Testis (tissue), 2 donors: ENCODE measurements around the gene IDI2.

Experiments used
- POLR2A ChIP-seq: fragments of 450-650 bp; IDR thresholded peaks from one replicate; pipeline ENCODE4 v1.6.1; 2017; ENCODE audit warnings: antibody characterized with exemption, mild to moderate bottlenecking, moderate library complexity
- TF ChIP-seq, protein P1 (sequence below), 3 experiments: fragments of 450-650 bp in 2 of 3; fragments of 200-600 bp in 1 of 3; sonication (generic) in 1 of 3; IDR thresholded peaks; one replicate each; pipeline ENCODE4 v1.5.1; 2016 to 2019; ENCODE audit warnings: antibody characterized with exemption in 3 of 3, mild to moderate bottlenecking in 2 of 3, moderate library complexity in 1 of 3

DNA sequence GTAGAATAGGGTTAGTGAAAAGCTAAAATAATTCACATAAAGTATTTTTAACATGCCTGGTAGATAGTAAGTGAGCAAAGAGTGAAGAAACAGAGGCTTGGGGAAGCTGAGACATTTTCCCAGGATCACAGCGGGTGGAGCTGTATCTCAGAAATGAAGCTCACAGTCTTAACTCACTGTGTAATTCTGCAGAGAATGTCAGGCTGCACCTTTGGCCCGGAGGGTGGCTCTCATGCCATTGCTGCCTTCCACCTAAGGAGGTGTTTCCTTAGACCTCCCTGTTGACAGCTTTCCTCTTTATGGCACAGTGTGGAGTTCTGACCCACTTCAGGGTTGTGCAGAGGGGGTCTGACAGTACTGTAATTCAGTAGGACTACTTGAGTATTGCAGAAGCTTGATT, 40.3 kb downstream of the IDI2 start:
- TF ChIP-seq, protein P1, sequence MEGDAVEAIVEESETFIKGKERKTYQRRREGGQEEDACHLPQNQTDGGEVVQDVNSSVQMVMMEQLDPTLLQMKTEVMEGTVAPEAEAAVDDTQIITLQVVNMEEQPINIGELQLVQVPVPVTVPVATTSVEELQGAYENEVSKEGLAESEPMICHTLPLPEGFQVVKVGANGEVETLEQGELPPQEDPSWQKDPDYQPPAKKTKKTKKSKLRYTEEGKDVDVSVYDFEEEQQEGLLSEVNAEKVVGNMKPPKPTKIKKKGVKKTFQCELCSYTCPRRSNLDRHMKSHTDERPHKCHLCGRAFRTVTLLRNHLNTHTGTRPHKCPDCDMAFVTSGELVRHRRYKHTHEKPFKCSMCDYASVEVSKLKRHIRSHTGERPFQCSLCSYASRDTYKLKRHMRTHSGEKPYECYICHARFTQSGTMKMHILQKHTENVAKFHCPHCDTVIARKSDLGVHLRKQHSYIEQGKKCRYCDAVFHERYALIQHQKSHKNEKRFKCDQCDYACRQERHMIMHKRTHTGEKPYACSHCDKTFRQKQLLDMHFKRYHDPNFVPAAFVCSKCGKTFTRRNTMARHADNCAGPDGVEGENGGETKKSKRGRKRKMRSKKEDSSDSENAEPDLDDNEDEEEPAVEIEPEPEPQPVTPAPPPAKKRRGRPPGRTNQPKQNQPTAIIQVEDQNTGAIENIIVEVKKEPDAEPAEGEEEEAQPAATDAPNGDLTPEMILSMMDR (IDR thresholded peaks at IDR 0.05): no peak
- no peak for TF ChIP-seq POLR2A
